Right lobe of liver (tissue), 6 donors: Measurements from ENCODE around the gene WDR35. TPM values are rescaled to one million over a fixed set of nuclear protein-coding genes. Genes with fewer than 3 reads are reported as not detected.

Source experiments
- ATAC-seq, 4 donors: fragments of 200-7000 bp; cut with Tn5 transposase; one replicate each; pipeline ENCODE4 v1.9.1; 2020; ENCODE audit warnings: mild to moderate bottlenecking in 4 of 4, moderate library complexity in 4 of 4
- DNase-seq, 3 donors: peaks; one replicate each; pipeline ENCODE4 v3.0.0-alpha.2; 2020
- H3K27ac ChIP-seq, 3 donors: fragments of 200-600 bp; one replicate each; pipeline ENCODE4 v1.8.0; 2022
- H3K27me3 ChIP-seq, 2 donors: fragments of 200-600 bp; one replicate each; pipeline ENCODE4 v1.8.0; 2022
- H3K36me3 ChIP-seq, 4 donors: fragments of 200-600 bp; sonication (generic) in 1 of 4; one replicate each; pipeline versions ENCODE4 v1.5.1 to v1.8.0; 2017 to 2022; ENCODE audit warnings: control low read depth in 1 of 4
- H3K4me1 ChIP-seq, 4 donors: fragments of 200-600 bp; sonication (generic) in 1 of 4; one replicate each; pipeline versions ENCODE4 v1.5.1 to v1.8.0; 2017 to 2022; ENCODE audit warnings: control low read depth in 1 of 4
- H3K4me3 ChIP-seq, 3 donors: fragments of 200-600 bp; one replicate each; pipeline ENCODE4 v1.8.0; 2022
- H3K9me3 ChIP-seq, 4 donors: fragments of 200-600 bp; sonication (generic) in 1 of 4; one replicate each; pipeline versions ENCODE4 v1.5.1 to v1.8.0; 2017 to 2022; ENCODE audit warnings: control low read depth in 1 of 4
- POLR2A ChIP-seq: fragments of 450-650 bp; IDR thresholded peaks from one replicate; pipeline ENCODE4 v1.6.1; 2017; ENCODE audit warnings: antibody characterized with exemption, mild to moderate bottlenecking
- WGBS: methylation state at CpG from one replicate; pipeline ENCODE4 v1.1.6; 2018; ENCODE audit warnings: low coverage, low lambda C conversion rate; ENCODE audit not compliant: insufficient coverage; ENCODE audit errors: missing lambda C conversion rate; 5-methylcytosine and 5-hydroxymethylcytosine counted together
- intact Hi-C, 2 donors: fragments of 100-400 bp; cut with DNase I; formaldehyde crosslinking; loops; one replicate each; pipeline versions ENCODE4 v1.11.2 to v1.14.1; 2022
- long read RNA-seq: library from polyadenylated mRNA; unstranded; transcript quantifications from one replicate; pipeline ENCODE4 v2.0.0, GENCODE V29; 2019
- total RNA-seq, 6 experiments: library from RNA; depleted of rRNA in 2 of 6; stranded (reverse); fragments of >200 nt in 2 of 6; fragmentation: NEBNext Ultra II Directional in 3 of 6; extraction: Animal tissue kit (Norgen Biotek cat#: 25700) in 3 of 6; gene quantifications; one replicate each; pipeline versions ENCODE4 v1.1.0 to v1.2.4, GENCODE V29; 2016 to 2023
- TF ChIP-seq, protein P1 (sequence below), 4 donors: fragments of 200-600 bp in 3 of 4; fragments of 450-650 bp in 1 of 4; IDR thresholded peaks; one replicate each; pipeline versions ENCODE4 v1.5.1 to v1.8.0; 2016 to 2022; ENCODE audit warnings: antibody characterized with exemption in 4 of 4, mild to moderate bottlenecking in 2 of 4
- donor health status: DM: no; HTN: yes; CAD: no.
- donor health status: DM: no; HTN: no; CAD: no.
- donor health status: DM: no; HTN: no; CAD: no.
- donor health status: DM: no; HTN: yes; CAD: no.
- donor health status: DM: no; HTN: yes; CAD: no.

WDR35 gene
- 1 to 10 TPM; 1.2 to 3.3 (median 2.5) TPM for total RNA-seq
- long read RNA-seq: 0 reads

DNA sequence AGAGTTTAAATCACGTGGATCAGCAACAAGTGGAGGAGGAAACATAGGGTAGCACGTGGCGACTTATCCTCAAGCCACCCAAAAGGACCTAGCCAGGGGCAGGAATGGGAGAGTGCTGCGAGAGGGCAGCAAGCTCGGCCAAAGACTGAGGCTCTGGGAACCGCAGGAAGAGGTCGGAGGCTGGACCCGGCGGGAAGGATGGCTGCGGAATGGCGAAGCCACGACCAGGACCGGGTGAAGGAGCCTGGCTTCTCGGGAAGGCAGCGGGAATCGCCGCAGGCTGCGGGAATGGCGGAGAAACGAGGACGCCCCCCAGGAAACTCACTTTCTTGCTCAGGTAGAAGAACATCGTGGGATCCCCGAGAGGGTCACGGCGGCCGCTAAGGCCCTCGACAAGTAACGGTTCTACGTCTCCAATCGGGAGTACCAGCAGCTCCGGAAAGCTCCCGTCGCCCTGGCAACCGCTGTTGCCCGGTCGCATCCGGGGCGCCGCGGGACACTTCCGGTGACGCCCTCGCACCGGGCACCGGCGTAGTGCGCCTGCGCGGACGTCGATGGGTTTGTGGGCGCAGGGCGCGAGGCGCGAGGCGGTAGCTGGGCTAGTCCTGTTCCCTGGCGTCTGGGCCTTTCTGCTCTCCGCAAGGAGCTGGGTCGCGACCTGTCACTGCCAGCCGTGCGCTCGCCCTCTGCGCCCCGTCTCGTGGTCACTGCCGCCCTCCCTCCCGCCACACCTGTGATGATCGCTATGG is at the start of gene WDR35:
TSS of gene WDR35 (minus strand) at position 439 of the 749 bp plus-strand sequence. CDS start at position 349, 90 bp downstream.
- Histone ChIP-seq H3K36me3 (no peaks in the 10 kb centered on the region), H3K27me3 (no peaks in the 10 kb centered on the region), H3K4me3 (peak within 1 kb of the TSS; percentile 71 to 88 (median 85)), H3K27ac (no peak within 1 kb of the TSS), H3K9me3 (no peaks in the 10 kb centered on the region), H3K4me1 (peaks cover 0 to 13% (median 0%) of the 10 kb centered on the region in 4 donors)
- WGBS: 0% methylated on average over 35 of the region's 70 CpGs
- TF ChIP-seq, protein P1, sequence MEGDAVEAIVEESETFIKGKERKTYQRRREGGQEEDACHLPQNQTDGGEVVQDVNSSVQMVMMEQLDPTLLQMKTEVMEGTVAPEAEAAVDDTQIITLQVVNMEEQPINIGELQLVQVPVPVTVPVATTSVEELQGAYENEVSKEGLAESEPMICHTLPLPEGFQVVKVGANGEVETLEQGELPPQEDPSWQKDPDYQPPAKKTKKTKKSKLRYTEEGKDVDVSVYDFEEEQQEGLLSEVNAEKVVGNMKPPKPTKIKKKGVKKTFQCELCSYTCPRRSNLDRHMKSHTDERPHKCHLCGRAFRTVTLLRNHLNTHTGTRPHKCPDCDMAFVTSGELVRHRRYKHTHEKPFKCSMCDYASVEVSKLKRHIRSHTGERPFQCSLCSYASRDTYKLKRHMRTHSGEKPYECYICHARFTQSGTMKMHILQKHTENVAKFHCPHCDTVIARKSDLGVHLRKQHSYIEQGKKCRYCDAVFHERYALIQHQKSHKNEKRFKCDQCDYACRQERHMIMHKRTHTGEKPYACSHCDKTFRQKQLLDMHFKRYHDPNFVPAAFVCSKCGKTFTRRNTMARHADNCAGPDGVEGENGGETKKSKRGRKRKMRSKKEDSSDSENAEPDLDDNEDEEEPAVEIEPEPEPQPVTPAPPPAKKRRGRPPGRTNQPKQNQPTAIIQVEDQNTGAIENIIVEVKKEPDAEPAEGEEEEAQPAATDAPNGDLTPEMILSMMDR (IDR thresholded peaks at IDR 0.05): no peak
- peak; percentile 40 for TF ChIP-seq POLR2A
- intact Hi-C loops: no loop called here
- ATAC-seq (peak; percentile 99), DNase-seq (peak; percentile 93 to 95 (median 93))

DNA sequence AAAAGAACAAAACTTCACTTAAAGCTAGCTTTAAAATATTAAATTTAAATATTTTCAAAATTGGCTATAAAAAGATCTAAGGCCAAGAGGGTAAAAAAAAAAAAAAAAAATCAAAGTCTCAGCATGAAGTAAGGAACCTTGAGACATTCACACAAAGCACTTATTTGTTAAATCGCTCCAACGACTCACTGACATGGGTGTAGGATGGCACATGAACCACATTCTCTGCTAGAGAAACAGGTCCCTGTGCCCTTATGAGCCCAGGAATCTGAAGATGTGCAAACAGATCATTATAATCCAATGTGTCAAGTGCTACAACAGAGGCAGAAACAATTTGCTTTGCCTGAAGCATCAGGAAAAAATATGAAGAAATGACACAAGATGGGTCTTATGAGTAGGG is 47.8 kb upstream of the WDR35 start:
- Histone ChIP-seq H3K36me3 (peaks cover 0 to 81% (median 43%) of the 10 kb centered on the region in 4 donors), H3K4me1 (no peaks in the 10 kb centered on the region), H3K27ac (no peak overlapping the region), H3K9me3 (no peaks in the 10 kb centered on the region), H3K4me3 (no peak overlapping the region), H3K27me3 (no peaks in the 10 kb centered on the region)
- DNase-seq (no peak), ATAC-seq (no peak)
- intact Hi-C loops: no loop called here
- 90% methylated on average over 2 of the region's 2 CpGs for WGBS
- TF ChIP-seq, protein P1 (IDR thresholded peaks at IDR 0.05): no peak

DNA sequence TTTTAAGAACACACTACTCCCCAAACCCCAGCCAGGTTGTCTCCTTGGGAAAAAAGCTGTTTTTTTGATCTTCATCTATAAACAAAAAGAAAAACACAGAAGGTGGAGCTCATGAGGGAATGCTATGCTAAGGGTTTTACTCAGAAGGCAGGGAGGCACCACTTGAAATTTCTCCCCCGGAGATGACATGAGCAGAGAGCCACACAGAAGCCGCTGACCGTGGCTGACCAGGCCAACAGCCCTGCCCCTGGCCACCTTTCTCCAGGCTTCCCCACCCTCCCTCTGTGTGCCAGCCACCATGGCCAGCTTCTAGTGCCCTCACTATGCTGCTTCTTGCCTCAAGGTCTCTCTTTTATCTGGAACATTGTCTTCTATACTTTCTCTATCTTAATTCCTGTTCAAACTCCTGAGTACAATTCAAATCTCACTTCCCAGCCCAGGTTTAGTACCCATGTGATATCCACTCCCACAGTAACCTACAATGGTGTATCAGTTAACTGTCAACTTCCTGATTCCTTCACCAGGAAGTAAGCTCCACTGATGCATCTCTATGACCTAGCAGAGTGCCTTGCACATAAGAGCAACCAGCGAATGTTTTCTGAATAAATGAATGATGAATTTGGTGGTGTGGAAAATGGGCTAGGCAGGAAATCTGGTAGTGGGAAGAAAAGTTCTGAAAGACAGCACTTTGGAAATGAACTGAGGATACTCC is 46.2 kb upstream of the WDR35 start:
- H3K27ac ChIP-seq: no peak overlapping the region
- no peak overlapping the region for H3K4me3 ChIP-seq
- H3K9me3 ChIP-seq: no peaks in the 10 kb centered on the region
- peak in 1 of 4 donors; percentile 54 for ATAC-seq
- no peak for TF ChIP-seq POLR2A
- TF ChIP-seq, protein P1 (IDR thresholded peaks at IDR 0.05): no peak
- no peak for DNase-seq
- H3K4me1 ChIP-seq: no peaks in the 10 kb centered on the region
- no peaks in the 10 kb centered on the region for H3K27me3 ChIP-seq
- WGBS: 85% methylated on average over 1 of the region's 4 CpGs
- intact Hi-C loops: no loop called here
- H3K36me3 ChIP-seq: peaks cover 0 to 96% (median 47%) of the 10 kb centered on the region in 4 donors

DNA sequence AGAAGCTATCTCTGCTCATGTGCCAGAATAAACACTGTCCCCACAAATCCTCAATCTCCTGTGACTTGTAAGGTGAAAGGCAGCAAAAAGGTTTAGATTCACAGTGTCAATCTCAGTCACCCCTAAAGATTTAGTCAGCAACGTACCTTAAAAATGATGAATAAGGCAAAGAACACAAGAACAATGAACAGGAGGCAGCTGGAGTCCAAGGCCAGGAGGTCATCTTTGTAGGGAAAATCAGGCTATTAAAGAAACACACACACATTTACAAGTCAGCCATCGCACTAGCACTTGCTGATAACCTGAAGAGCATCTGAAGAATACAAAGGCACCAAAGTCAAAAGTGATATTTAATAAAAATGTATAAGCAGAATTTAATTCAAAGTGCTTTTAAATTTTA is 44.9 kb upstream of the WDR35 start:
- Histone ChIP-seq H3K36me3 (peaks cover 0 to 95% (median 42%) of the 10 kb centered on the region in 4 donors), H3K9me3 (no peaks in the 10 kb centered on the region), H3K27me3 (no peaks in the 10 kb centered on the region), H3K4me1 (no peaks in the 10 kb centered on the region), H3K4me3 (no peak overlapping the region), H3K27ac (no peak overlapping the region)
- TF ChIP-seq, protein P1 (IDR thresholded peaks at IDR 0.05): no peak
- no peak for TF ChIP-seq POLR2A
- ATAC-seq (no peak), DNase-seq (no peak)
- 69% methylated on average over 2 of the region's 2 CpGs for WGBS
- intact Hi-C loops: no loop called here
